Activated CD8-positive, alpha-beta T cell treated with anti-CD3 and anti-CD28 coated beads, Interleukin-2, amount 10 ng/mL, durations not matched to agents 7 days and 5 days (primary cell): ENCODE data around the gene MTUS2. TPM values are rescaled to one million over a fixed set of nuclear protein-coding genes. Genes with fewer than 3 reads are reported as not detected.

ENCODE experiments used
- ATAC-seq: fragments of 150-1000 bp; cut with Tn5 transposase; one replicate; pipeline ENCODE4 v1.10.0; 2021; ENCODE audit warnings: moderate library complexity
- CTCF ChIA-PET: fragments of 350-600 bp; sonication (Branson Sonifier 250); formaldehyde crosslinking; loops from one replicate; lab custom pipeline; 2021; ENCODE audit warnings: antibody characterized with exemption; lab: Charles Lee
- POLR2A ChIA-PET: fragments of 350-600 bp; sonication (Branson Sonifier 250); formaldehyde crosslinking; loops from one replicate; lab custom pipeline; 2021; ENCODE audit warnings: antibody characterized with exemption; lab: Charles Lee
- DNase-seq: peaks from one replicate; pipeline ENCODE4 v3.0.0-alpha.2; 2020
- H3K27ac Mint-ChIP-seq: one replicate; pipeline ENCODE4 v1.8.0; 2021; ENCODE audit warnings: mild to moderate bottlenecking, mixed read lengths
- H3K27me3 Mint-ChIP-seq: one replicate; pipeline ENCODE4 v1.8.0; 2021; ENCODE audit warnings: low read depth, mixed read lengths
- H3K36me3 Mint-ChIP-seq: one replicate; pipeline ENCODE4 v1.8.0; 2021; ENCODE audit warnings: low read depth, mixed read lengths
- H3K4me1 Mint-ChIP-seq: one replicate; pipeline ENCODE4 v1.8.0; 2021; ENCODE audit warnings: low read depth, mixed read lengths
- H3K4me3 Mint-ChIP-seq: one replicate; pipeline ENCODE4 v1.8.0; 2021; ENCODE audit warnings: mild to moderate bottlenecking, mixed read lengths
- H3K9me3 Mint-ChIP-seq: one replicate; pipeline ENCODE4 v1.8.0; 2022; ENCODE audit warnings: mixed read lengths; ENCODE audit not compliant: insufficient read depth
- total RNA-seq, 2 experiments: library from RNA; stranded (reverse); gene quantifications; one replicate each; pipeline ENCODE4 v1.2.3, GENCODE V29; 2021

Gene MTUS2
- total RNA-seq, 2 experiments from 2014 or later, result not detected

DNA sequence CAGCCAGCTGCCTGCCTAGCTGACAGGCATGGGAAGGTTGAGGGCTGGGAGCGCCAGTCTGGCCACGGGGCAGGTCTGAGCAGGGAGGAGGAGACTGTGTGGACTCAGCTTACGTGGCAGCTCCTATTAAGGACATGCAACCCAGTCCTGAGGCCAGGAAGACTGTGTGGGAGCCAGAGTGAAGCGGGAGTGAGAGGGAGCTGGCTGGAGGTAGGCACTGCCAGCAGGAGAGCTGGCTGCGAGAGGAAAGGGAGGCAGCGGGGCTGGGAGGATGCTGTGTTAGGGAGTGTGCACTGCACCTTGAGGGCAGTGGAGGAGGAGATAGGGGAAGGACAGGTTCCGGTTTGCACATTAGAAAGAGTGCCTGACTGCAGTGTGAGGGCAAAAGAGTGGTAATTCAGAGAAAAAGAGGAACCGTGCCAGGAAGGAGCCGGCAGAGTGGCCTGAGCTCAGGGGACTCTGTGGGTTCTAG lies 676.1 kb downstream of the MTUS2 start:
- H3K4me1 Mint-ChIP-seq, result peaks cover 11% of the 10 kb centered on the region
- no peak for DNase-seq
- H3K36me3 Mint-ChIP-seq, result no peaks in the 10 kb centered on the region
- CTCF ChIA-PET, result interaction anchor here (2.1 to 4.6 kb wide), 2 partner anchors 11 to 24 kb away, joined by 4 to 34 read pairs; no protein-coding TSS in a partner anchor
- no peak overlapping the region for H3K27ac Mint-ChIP-seq
- no peaks in the 10 kb centered on the region for H3K9me3 Mint-ChIP-seq
- POLR2A ChIA-PET, result interaction anchor here (0.7 kb wide), 1 partner anchor 1041 kb away, joined by 3 read pairs; no protein-coding TSS in a partner anchor
- peaks cover 23% of the 10 kb centered on the region for H3K27me3 Mint-ChIP-seq
- ATAC-seq, result peak; percentile 54
- peak overlapping the region; percentile 4 for H3K4me3 Mint-ChIP-seq

DNA sequence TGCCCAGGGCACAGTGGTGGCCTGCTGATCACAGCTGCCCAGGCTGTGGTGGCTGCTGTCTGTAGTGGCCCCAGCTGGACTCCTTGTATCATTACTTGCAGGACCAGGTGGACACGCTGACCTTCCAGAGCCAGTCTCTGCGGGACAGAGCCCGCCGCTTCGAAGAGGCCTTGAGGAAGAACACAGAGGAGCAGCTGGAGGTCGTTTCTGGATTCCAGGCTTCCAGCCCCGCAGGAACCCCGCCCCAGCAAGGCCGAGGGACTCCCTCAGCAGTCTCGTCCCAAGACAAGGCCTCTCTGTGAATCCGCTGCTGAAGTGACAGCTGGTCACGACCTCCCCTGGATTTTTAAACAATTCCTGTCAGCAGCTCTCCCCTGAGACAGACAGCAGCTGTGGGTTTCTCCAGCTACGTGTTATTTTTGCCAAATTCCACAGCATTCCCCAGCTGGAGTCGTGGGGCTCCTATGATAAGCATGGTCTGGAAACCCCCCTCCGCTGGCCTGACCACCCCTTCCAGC lies 677.1 kb downstream of the MTUS2 start:
- Mint-ChIP-seq H3K9me3 (no peaks in the 10 kb centered on the region), H3K36me3 (no peaks in the 10 kb centered on the region), H3K27me3 (peaks cover 26% of the 10 kb centered on the region), H3K4me3 (no peak overlapping the region), H3K27ac (no peak overlapping the region), H3K4me1 (peaks cover 11% of the 10 kb centered on the region)
- ATAC-seq, result no peak
- CTCF ChIA-PET, result interaction anchor here (4.6 kb wide), 1 partner anchor 11 kb away, joined by 34 read pairs; no protein-coding TSS in a partner anchor
- no peak for DNase-seq
- POLR2A ChIA-PET, result interaction anchor here (0.7 kb wide), 1 partner anchor 1041 kb away, joined by 3 read pairs; no protein-coding TSS in a partner anchor

DNA sequence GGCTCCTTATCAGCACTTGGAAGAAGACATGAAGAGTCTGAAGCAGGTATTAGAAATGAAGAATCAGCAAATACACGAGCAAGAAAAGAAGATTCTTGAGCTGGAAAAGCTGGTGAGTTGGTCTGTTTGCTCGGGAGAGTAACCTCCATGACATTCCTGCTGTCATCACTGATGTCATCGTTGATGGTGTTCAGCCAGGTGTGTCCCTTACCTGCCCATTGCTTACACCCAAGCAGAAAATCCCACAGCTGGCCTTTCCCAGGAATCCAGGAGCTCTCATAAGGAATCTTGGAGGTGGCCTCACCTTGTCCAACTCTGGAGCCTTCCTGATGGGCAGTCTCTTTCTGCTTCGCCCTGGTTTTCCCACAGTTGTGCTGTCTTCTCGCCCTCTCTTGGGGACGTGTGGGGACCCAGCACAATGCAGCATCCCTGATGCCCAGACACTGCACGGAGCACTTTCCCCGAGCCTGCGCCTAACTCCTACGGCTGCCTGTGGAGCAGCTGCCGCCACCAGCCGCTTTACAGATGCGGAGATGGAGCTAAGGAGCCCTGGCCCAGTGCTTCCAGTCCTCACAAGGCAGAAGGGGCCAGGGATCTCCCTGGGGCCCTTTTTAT lies 678.4 kb downstream of the MTUS2 start:
- Mint-ChIP-seq H3K27me3 (peaks cover 30% of the 10 kb centered on the region), H3K9me3 (no peaks in the 10 kb centered on the region), H3K36me3 (no peaks in the 10 kb centered on the region), H3K4me1 (peaks cover 12% of the 10 kb centered on the region), H3K27ac (no peak overlapping the region), H3K4me3 (no peak overlapping the region)
- DNase-seq, result no peak
- no peak for ATAC-seq
- ChIA-PET POLR2A (no interaction called here), CTCF (interaction anchor here (1.3 to 4.6 kb wide), 2 partner anchors 9 to 25 kb away, joined by 4 to 34 read pairs; no protein-coding TSS in a partner anchor)

- peaks cover 12% of the 10 kb centered on the region for H3K4me1 Mint-ChIP-seq
- H3K27ac Mint-ChIP-seq, result no peak overlapping the region
- ChIA-PET CTCF (interaction anchor here (0.6 to 4.6 kb wide), 2 partner anchors 8 to 77 kb away, joined by 3 to 34 read pairs; no protein-coding TSS in a partner anchor), POLR2A (no interaction called here)
- H3K36me3 Mint-ChIP-seq, result no peaks in the 10 kb centered on the region
- ATAC-seq (no peak), DNase-seq (no peak)
- no peak overlapping the region for H3K4me3 Mint-ChIP-seq
- H3K27me3 Mint-ChIP-seq, result peaks cover 24% of the 10 kb centered on the region
- no peaks in the 10 kb centered on the region for H3K9me3 Mint-ChIP-seq
Observed at GRCh38 chr13:29499506-29500165, 679.5 kb downstream of the MTUS2 start.

DNA sequence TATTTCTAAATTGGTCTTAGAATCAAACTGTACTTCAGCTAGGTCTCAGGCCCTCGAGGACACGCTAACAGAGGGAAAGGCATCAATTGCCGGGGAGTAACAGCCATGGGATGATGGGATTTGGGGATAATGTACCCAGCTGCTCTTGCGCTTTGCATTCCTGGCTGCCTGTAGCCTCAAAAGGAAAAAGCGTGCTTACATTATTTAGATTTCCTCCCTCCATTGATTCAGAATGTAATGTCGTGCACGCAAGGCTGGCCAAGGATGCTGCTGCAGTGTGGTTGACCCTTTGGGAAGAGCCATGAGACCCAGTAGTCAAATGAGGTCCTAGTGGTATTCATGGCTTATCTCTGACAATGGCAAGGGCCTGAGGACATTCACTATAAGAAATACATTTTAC lies 680.2 kb downstream of the MTUS2 start:
- Mint-ChIP-seq H3K36me3 (no peaks in the 10 kb centered on the region), H3K4me1 (peaks cover 12% of the 10 kb centered on the region), H3K27ac (no peak overlapping the region), H3K27me3 (peaks cover 24% of the 10 kb centered on the region), H3K4me3 (no peak overlapping the region), H3K9me3 (no peaks in the 10 kb centered on the region)
- ChIA-PET POLR2A (no interaction called here), CTCF (interaction anchor here (0.6 kb wide), 1 partner anchor 76 kb away, joined by 3 read pairs; no protein-coding TSS in a partner anchor)
- ATAC-seq (no peak), DNase-seq (no peak)

- H3K36me3 Mint-ChIP-seq, result no peaks in the 10 kb centered on the region
- CTCF ChIA-PET, result no interaction called here
- DNase-seq, result no peak
- no peak overlapping the region for H3K4me3 Mint-ChIP-seq
- no peak for ATAC-seq
- H3K4me1 Mint-ChIP-seq, result peaks cover 4% of the 10 kb centered on the region
- H3K27me3 Mint-ChIP-seq, result peaks cover 16% of the 10 kb centered on the region
- no peaks in the 10 kb centered on the region for H3K9me3 Mint-ChIP-seq
- POLR2A ChIA-PET, result no interaction called here
- H3K27ac Mint-ChIP-seq, result no peak overlapping the region
Observed at GRCh38 chr13:29501674-29502073, 681.5 kb downstream of the MTUS2 start.

- CTCF ChIA-PET, result interaction anchor here (1.5 kb wide), 1 partner anchor 211 kb away, joined by 5 read pairs; no protein-coding TSS in a partner anchor
- Mint-ChIP-seq H3K4me1 (peaks cover 1% of the 10 kb centered on the region), H3K9me3 (no peaks in the 10 kb centered on the region), H3K4me3 (no peak overlapping the region), H3K36me3 (no peaks in the 10 kb centered on the region), H3K27me3 (peaks cover 15% of the 10 kb centered on the region), H3K27ac (no peak overlapping the region)
- ATAC-seq, result no peak
- POLR2A ChIA-PET, result no interaction called here
- DNase-seq, result no peak
Observed at GRCh38 chr13:29502391-29503008, 682.4 kb downstream of the MTUS2 start.

DNA sequence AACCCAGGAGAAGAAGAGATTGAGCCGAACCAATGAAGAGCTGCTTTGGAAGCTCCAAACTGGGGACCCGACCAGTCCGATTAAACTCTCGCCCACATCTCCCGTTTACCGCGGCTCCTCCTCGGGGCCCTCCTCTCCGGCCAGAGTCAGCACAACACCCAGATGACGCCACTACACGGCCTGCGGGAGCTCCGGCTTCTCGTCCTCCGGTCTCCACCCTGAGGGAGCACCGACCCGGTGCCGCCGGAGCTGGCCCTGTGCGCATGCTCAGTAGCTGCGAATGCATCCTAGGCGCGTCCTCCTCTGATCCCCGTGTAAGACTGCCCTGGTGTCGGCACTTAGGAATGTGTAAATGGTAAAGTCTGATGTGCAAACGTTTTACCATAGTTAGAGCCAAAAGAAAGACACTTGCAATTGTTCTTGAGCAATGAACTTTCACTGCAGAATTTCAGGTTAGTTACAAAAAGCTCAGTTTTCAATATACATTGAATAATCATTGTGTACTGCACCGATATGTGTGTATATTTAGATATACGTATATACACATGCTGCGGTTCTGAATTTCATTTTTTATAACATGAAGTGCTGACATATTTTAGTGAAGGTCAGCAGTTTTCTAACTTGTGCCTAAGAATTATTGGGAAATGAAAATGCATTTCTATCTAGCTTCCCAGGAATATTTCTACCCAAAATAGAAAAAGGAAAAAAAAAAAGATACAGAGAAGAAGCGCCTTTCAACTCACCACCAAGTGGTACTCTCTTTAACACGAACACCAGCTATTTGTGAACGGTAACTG lies 683.1 kb downstream of the MTUS2 start:
- Mint-ChIP-seq H3K36me3 (no peaks in the 10 kb centered on the region), H3K27ac (no peak overlapping the region), H3K4me3 (no peak overlapping the region), H3K4me1 (peaks cover 1% of the 10 kb centered on the region), H3K27me3 (peaks cover 15% of the 10 kb centered on the region), H3K9me3 (no peaks in the 10 kb centered on the region)
- POLR2A ChIA-PET, result no interaction called here
- CTCF ChIA-PET, result interaction anchor here (1.2 to 1.5 kb wide), 2 partner anchors 31 to 210 kb away, joined by 3 to 5 read pairs; no protein-coding TSS in a partner anchor
- ATAC-seq (peak; percentile 21), DNase-seq (no peak)

GRCh38 chr13:29504691-29505090 lies 684.6 kb downstream of the MTUS2 start:
- H3K27me3 Mint-ChIP-seq, result peaks cover 15% of the 10 kb centered on the region
- ATAC-seq (no peak), DNase-seq (no peak)
- CTCF ChIA-PET, result interaction anchor here (0.7 to 4.7 kb wide), 3 partner anchors 23 to 609 kb away, joined by 3 to 35 read pairs (median 3); no protein-coding TSS in a partner anchor
- H3K4me1 Mint-ChIP-seq, result peaks cover 7% of the 10 kb centered on the region
- POLR2A ChIA-PET, result no interaction called here
- no peaks in the 10 kb centered on the region for H3K9me3 Mint-ChIP-seq
- no peaks in the 10 kb centered on the region for H3K36me3 Mint-ChIP-seq
- H3K27ac Mint-ChIP-seq, result no peak overlapping the region
- no peak overlapping the region for H3K4me3 Mint-ChIP-seq

- Mint-ChIP-seq H3K4me3 (no peak overlapping the region), H3K9me3 (no peaks in the 10 kb centered on the region)
- CTCF ChIA-PET, result interaction anchor here (4.7 kb wide), 1 partner anchor 608 kb away, joined by 35 read pairs; no protein-coding TSS in a partner anchor
Observed at GRCh38 chr13:29505511-29505910, 685.4 kb downstream of the MTUS2 start.

GRCh38 chr13:29505950-29506349 lies 685.8 kb downstream of the MTUS2 start:
- Mint-ChIP-seq H3K9me3 (no peaks in the 10 kb centered on the region), H3K4me1 (peaks cover 7% of the 10 kb centered on the region), H3K27ac (no peak overlapping the region), H3K27me3 (peaks cover 11% of the 10 kb centered on the region), H3K36me3 (peaks cover 3% of the 10 kb centered on the region), H3K4me3 (no peak overlapping the region)
- CTCF ChIA-PET, result interaction anchor here (3.3 to 4.7 kb wide), 3 partner anchors 8 to 608 kb away, joined by 28 to 35 read pairs (median 34); no protein-coding TSS in a partner anchor
- DNase-seq, result no peak
- POLR2A ChIA-PET, result no interaction called here
- no peak for ATAC-seq

More at GRCh38 chr13:29505511-29505910, 685.4 kb downstream of the MTUS2 start:
- Mint-ChIP-seq H3K27me3 (peaks cover 14% of the 10 kb centered on the region), H3K27ac (no peak overlapping the region), H3K36me3 (peaks cover 2% of the 10 kb centered on the region), H3K4me1 (peaks cover 7% of the 10 kb centered on the region)
- ATAC-seq (no peak), DNase-seq (no peak)
- POLR2A ChIA-PET, result no interaction called here
